GM12864 (cell line): ENCODE data around the gene GRHPR.

ENCODE experiments used
- DNase-seq: peaks from one replicate; pipeline ENCODE4 v3.0.0-alpha.2; 2011; ENCODE audit warnings: low read depth
- H3K4me3 ChIP-seq: 2 replicates; pipeline ENCODE4 v1.5.1; 2011; ENCODE audit warnings: mild to moderate bottlenecking, low read depth, low read length, control low read depth
- CTCF ChIP-seq: IDR thresholded peaks from 2 replicates; pipeline ENCODE4 v1.5.1; 2011; ENCODE audit warnings: low read depth, mild to moderate bottlenecking, moderate library complexity, low read length, control low read depth, inconsistent platforms; ENCODE audit errors: missing control alignments

Gene GRHPR

DNA sequence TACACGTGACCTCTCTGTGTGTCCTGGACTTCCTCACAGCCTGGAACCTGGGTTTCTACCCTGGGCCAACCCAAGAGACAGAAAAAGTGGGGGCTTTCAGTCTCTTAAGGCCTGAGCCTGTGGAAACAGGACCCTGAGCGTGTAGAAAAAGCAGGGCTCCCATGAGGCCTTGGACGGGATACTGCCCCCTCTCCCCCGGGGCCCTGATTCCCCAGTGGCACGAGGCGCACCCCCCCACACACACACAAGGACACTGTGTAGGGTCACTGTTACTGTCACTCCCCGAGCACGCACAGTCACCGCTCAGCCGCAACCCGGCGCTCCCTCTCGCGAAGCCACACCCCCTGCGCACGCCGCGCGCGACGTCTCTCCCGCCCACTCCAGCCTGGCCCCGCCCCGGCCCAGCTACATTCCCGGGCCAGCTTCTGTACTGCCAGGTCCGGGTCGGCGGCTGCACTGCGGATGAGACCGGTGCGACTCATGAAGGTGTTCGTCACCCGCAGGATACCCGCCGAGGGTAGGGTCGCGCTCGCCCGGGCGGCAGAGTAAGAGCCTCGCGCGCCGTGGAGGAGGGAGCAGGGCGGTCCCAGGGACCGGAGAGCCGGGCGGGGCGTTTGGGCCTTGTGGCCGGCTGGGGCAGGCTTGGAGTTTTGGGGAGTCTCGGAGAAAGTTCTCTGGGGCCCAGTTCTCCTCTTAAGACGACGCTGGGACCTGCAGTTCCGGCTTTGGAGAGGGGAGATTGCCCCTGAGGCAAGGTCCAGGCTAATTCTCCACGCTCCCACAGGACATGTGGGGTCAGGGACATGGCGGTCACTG, at the start of gene GRHPR:
Gene GRHPR (plus strand): TSS at position 408 of the 816 bp plus-strand sequence. CDS start 55 bp downstream, at position 463.
- H3K4me3 ChIP-seq: peak within 1 kb of the TSS; percentile 72
- no peak for DNase-seq

GRCh38 chr9:37372839-37373238, 49.7 kb upstream of the GRHPR start:
- no peak for DNase-seq
- no peak for TF ChIP-seq CTCF
- H3K4me3 ChIP-seq: no peak overlapping the region

More for the DNA sequence above, at the start of gene GRHPR:
- TF ChIP-seq CTCF: no peak

DNA sequence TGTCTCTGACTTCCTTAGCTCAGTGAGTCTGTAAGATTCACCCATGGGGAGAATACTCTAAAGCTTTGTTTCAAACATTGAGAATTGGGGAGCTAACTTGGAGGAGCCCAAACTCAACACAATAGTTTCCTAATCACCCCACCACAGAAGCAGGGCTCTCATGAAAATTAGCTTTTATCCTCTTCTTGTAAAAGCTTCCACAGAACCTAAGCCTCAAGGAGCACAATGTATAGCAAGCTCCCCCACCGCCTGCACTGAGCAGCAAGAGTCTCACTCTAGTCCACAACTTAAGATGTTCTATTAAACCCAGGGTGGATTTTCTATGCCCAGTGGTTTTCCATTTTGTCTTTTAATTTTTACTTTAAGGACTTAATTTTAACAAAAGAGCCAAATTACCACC, 48.9 kb upstream of the GRHPR start:
- TF ChIP-seq CTCF: no peak
- no peak overlapping the region for H3K4me3 ChIP-seq
- no peak for DNase-seq

GRCh38 chr9:37374892-37375291, 47.6 kb upstream of the GRHPR start:
- no peak for TF ChIP-seq CTCF
- DNase-seq: peak; percentile 92
- no peak overlapping the region for H3K4me3 ChIP-seq

DNA sequence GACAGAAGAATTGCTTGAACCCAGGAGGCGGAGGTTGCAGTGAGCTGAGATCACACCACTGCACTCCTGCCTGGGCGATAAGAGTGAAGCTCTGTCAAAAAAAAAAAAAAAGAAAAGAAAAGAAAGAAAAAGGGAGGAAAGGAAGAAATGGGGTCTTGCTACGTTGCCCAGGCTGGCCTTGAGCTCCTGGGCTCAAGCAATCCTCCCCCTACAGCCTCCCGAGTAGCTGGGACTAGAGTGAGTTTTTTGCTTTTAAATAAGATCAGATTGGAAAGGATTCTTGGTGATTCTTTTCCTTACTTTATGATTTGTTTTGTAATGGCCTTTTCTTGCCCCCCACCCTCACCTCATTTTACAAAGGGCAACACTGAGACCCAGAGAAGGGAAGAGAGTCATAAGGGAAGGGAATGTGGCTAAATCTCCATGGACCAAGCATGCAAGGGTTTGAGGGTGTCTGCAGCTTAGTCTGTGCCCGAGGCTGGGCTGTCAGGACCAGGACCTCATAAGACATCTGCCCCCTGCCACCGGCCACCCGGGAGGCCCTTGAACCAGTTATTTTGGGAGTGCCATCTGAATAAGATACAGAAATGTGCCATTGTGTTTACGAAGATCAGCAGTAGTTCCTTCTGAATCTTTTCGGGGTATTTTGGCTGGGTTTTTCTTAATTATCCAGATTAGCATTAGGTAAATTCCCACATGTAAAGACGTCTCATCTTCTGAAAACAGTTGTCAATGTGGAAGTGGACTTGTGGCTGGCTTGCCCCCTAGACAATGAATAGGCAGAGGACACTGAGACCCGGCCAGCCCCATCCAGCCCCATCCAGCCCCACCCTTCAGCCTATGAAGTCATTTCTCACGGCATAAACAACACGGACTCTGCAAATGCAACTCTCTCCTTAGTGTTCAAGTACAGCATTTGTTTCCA, 44.5 kb upstream of the GRHPR start:
- peak overlapping the region; percentile 42 for H3K4me3 ChIP-seq
- no peak for DNase-seq
- TF ChIP-seq CTCF: no peak

- no peak for TF ChIP-seq CTCF
- DNase-seq: no peak
- H3K4me3 ChIP-seq: peak overlapping the region; percentile 42
Observed at GRCh38 chr9:37378613-37379004, 43.9 kb upstream of the GRHPR start.
